Glomerular visceral epithelial cell (primary cell): Measurements from ENCODE around the gene SLC19A1.

Experiments
- DNase-seq: peaks from one replicate; pipeline ENCODE4 v3.0.0-alpha.2; 2016; ENCODE audit errors: extremely low spot score

Gene SLC19A1

DNA sequence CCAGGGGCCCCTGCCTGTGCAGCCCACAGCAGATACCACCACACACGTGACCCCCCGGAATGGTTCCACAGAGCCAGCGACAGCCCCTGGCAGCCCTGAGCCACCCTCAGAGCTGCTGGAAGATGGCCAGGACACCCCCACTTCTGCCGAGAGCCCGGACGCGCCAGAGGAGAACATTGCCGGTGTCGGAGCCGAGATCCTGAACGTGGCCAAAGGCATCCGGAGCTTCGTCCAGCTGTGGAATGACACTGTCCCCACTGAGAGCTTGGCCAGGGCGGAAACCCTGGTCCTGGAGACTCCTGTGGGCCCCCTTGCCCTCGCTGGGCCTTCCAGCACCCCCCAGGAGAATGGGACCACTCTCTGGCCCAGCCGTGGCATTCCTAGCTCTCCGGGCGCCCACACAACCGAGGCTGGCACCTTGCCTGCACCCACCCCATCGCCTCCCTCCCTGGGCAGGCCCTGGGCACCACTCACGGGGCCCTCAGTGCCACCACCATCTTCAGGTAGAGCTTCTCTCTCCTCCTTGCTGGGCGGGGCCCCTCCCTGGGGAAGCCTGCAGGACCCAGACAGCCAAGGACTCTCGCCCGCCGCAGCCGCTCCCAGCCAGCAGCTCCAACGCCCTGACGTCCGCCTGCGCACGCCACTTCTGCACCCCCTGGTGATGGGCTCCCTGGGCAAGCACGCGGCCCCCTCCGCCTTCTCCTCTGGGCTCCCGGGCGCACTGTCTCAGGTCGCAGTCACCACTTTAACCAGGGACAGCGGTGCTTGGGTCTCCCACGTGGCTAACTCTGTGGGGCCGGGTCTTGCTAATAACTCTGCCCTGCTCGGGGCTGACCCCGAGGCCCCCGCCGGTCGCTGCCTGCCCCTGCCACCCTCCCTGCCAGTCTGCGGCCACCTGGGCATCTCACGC is 86.3 kb downstream of the SLC19A1 start:
- DNase-seq: no peak

DNA sequence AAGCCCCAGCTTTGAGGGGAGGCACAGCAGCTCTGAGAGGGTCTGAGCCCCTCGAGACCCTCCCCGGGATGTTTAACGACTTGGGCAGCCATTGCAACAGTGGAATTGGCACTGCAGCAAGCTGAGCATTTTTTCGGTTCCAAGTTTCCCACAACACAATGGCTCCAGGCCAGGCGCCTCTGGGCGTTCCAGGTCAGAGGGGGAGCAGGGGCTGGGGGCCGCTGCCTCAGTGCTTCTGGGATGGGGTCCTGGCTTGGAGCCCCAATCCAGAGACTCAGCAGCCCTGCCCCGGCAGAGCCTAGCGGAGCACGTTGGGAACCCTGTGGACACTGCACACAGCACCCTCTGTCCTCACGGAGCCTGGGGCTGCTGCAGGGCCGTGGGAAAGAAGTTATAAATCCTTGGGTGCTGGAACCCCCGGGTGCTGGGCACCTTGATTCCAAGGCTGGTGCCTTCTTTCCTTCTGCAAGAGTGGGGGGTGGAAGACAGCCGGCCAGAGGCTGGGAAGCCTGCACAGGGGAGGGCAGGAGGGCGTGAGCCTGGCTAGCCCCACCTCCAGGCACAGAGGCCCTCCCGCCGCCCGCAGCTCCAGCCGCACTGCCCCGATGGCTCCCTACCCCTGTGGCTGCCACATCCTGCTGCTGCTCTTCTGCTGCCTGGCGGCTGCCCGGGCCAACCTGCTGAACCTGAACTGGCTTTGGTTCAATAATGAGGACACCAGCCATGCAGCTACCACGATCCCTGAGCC is 87.1 kb downstream of the SLC19A1 start:
- peak; percentile 78 for DNase-seq

DNA sequence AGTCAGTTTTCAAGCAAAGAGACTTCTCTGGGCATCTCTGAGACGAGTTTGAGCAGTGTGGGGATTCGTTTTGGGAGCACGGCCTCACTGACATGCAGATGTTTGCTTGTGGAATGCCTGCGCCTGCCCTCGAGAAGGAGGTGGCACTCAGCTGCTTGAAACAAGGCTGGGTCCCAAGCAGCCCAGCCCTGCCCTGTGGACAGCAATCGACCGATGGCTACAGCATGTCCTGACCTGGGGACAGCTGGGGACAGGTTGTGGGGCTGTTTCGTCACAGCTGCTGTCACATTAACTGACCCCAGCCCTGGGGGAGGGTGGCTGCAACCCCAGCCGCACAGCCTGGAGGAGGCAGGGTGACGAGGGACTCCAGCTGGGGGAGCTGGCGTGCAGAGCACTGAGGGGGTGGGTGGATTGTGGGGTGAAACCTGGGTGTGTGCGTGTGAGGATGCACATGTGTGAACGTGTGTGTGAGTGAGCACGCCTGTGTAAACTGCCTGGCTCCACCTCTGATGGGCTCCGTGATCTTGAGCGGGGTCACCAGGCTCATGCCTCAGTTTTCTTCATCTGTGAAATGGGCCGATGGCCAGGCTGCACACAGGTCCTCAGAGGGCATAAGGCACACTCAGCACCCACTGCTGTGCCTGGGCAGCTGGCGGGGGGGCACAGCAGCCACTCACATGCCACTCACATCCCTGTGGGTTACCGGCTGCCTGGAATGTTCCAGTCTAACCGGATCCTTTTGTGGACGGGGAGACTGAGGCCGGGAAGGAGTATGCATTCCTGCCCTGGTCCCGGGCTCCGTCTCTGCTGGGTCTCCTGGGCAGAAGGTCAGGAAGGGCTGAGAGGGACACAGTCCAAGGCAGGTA is 87.9 kb downstream of the SLC19A1 start:
- DNase-seq: no peak

DNA sequence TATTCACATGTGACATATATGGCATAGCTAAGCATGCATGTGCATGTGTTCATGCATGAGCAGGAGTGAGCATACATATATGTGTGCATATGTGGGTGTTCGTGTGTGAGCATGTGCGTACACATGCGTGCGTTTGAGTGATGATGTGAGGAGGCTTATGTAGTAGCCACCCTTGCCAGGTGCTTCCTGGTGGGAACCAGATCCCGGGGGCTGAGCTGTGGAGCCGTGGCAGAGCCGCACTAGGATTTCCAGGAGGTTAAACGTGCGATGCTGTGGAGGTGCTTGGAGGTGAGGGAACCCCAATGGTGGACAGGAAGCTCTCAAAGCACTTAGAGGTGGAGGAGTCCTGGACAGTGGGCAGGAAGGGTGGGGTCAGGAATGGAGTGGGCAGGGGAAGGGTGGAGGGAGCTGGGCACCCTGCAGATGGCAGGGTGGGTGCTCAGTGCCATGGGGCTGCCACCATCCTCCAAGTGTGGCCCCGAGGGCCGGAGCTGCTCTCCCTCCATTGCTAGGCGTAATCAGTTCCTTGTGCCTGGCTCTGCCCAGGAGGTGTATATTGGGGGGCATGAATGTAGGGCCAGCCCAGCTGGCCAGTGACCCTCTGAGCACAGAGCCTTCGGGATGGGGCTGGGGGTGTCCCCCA is 88.8 kb downstream of the SLC19A1 start:
- DNase-seq: no peak

DNA sequence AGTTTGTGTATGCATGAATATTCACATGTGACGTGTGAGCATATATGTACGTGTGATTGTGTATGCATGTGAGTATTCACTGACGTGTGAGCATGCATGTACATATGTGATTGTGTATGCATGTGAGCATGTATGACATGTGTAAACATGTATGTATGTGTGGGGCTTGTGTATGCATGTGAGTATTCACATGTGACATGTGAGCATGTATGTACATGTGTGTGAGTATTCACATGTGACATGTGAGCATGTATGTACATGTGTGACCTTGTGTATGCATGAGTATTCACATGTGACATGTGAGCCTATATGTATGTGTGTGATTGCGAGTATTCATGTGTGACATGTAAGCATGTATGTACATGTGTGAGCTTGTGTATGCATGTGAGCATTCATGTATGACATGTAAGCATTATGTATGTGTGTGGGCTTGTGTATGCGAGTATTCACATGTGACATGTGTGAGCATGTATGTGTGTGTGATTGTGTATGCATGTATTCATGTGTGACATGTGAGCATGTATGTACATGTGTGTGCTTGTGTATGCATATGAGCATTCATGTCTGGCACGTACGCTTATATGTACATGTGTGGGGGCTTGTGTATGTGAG is 89.4 kb downstream of the SLC19A1 start:
- DNase-seq: no peak

DNA sequence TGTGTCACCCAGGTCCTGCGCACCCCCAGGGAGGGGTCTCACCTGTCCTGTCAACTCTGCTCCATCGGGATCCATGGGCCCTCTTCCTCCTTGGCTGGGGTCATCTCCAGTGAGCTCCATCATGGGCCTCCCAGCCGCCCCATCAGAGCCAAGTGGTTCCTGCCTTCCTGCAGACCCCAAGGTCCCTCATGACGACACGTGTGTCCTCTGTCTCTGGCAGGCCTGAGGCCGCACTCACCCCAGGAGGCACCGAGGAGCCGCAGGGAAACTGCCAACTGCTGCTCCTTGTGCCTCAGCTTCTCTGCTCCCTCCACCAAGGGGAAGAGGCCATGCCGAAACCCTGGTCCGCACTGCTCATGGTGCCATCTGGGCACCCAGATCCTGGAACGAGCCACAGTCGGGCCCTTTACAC is 90.5 kb downstream of the SLC19A1 start:
- DNase-seq: no peak

DNA sequence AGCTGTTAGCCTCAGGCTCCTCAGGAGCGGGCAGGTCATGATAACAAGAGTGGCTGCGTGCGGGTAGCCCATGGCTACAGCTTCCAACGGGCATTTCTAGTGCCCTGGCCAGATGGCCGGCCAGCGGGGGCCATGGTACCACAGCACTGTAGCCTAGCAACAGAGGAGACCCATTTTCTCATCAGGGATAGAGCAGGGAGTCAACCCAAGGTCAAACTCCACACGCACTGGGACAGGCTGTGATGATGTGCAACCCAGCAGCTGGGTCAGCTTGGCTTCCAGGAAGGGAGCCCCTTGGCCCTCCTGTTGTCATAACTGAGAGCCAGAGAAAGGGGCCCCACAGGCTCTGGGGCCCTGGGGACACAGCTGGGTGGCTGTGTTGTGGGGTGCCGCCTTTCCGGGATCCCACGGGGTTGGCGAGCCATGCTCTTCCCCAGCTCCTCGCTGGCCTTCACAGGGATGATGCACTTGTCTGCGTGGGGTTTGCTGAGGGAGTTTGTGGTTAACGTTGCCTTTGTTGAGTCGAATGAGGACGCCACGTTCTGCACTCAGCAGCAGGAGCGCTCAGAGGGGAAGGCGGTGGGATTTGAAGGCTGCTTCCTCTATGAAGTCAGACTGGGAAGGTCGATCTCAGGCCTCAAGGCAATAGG is 91.0 kb downstream of the SLC19A1 start:
- DNase-seq: no peak

DNA sequence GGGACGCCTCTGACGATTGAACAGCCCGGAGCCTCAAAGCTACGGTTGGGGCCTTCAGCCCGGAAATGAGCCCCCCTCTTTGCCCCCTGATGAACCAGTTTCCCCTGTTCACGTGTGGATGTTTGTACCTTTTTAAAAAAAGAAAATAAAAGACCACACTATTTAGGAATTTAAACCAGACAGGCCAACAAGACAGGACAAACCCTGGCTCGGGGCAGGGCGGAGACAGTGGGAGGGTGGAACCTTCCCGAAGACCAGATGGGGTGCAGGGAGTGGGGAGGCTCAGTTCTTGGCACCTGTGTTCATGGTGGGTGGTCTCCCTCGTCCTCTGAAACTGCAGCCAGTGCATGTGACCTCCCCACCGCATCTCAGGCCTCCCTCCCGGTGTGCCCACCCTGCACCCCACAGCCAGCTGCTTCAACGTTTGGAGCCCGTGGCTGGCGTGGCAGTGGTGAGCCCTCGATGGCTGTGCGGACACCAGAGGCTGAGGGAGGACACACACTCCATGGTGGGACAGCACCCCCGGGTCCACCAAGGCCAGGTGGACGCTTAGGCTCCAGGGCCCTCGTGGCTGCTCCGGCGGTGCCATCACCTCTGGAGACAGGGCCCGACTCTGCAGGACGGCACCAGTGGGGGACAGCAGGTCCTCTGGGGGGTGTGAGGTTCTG is 91.7 kb downstream of the SLC19A1 start:
- DNase-seq: no peak

DNA sequence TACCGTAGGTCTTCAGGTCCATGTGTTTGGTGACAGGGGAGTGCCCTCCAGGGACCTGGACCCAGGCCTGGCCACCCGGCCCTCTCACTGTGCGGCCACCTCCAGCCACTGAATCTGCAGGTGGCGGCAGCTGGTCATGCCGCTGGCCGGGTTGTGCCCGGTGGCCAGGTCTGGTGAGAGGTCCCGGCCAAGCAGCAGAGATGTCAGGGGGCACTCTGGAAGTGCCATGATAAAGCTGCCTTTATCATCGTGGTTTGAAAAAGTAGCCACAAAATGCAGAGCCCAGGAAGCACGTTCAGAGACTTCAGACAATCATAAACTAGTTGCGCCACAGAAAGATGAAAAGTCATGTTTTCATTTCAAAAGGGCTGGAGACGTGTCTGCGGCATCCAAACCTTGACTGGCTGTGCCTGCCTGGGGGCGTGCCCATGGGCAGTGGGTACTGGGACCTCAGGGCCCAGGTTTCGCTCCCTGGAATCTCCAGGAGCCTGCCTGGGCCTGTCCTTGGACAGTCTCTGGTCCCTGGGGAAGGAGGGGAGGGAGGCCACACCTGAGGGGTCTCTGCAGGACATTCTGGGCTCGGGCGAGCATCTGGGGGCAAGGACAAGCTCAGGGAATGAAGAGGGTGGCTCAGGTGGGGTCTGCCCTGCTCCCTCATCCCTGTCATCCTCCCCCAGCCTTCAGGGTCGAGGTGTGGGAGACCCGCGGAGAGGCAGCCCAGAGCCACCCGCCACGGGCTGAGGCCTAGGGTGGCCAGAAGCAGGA is 92.4 kb downstream of the SLC19A1 start:
- DNase-seq: peak; percentile 14

DNA sequence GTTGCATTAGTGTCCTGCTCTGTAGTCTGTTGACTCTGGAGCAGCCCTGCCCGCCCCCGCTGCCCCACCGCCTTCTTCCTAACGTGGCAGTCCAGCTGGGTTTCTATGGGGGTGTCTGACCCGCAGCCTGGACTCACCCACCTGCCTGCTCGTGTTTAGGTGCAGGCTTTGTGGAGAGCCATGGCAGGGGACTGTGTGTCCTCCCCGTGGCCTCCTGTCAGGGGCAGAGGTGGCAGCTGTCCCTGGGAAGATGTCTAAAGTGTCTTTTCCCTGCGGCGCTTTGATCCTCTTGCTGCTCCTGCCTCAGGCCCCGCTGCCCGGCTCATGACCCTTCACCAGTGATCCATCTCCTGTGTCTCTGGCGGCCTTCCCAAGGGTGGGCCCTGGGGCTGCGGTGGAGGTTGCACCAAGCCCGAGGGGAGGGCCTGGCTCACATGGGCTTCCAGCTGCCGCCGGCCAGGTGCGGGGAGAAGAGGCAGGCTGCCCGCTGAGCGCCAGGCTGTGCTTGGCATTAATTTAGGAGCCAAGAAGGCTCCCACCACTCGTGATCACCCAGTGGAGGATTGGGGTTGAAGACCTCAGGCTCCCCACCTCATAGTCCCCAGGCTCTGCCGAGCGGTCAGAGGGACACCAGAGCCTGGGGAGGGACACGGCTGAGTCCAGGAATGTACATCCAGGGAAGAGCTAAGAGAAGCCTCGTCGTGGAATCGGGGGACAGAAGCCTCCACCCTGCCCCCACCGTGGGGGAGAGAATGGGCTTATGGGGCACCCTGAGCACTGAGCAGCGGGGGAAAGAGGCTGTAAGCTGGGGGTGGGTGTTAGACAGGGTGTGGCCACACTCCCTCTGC is 93.2 kb downstream of the SLC19A1 start:
- DNase-seq: no peak

DNA sequence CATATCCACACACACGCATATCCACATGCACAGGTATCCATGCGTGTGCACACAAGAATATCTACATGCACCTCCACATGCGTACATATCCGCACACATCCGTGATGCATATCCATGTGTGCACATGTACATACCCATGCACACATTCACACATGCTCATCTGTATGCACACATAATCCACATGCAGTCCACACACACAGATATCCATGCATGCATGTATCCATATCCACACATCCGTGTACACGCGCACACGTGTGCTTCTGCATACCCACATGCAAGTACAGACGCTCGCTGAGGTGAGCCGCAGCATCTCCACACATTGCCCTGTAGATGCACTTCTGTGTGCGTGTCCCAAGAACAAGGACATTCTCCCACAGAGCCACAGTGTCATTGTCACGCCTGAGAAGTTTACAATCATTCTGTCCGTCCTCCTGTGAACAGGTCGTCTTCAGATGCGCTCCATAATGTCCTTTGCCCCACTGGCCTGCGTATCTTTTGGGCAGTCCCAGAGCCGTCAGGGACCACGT is 93.9 kb downstream of the SLC19A1 start:
- no peak for DNase-seq
